ENCODE data around the gene DCAF17.

Gene DCAF17

DNA sequence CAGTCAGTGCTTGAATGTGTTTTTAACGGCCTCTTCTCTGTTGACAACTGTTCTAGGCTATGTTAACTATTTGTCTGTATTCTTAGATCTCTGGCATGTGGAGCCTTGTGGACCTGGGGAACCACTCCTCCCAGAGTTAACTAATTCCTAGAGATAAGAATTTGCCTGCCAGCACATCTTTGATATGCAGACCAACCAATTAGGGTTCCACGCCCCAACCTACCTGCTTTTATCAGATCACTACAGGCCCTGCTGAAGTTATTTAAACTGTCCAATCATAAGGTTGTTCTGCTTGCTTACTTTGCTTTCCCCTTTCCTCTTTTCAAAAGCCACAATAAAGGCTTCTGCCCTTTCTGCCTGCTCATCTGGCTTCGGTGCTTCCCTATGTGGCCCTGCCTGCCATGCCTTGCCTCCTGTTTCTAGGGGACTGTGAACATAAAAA, 79.7 kb downstream of the DCAF17 start:
- TF ChIP-seq TOX (CRISPR knock-in tag; IDR thresholded peaks at IDR 0.05; ENCODE audit: borderline replicate concordance) (no peak), RARB (CRISPR knock-in tag; IDR thresholded peaks at IDR 0.05) (no peak), GLIS3 (CRISPR knock-in tag; IDR thresholded peaks at IDR 0.05) (no peak), ZFP3 (CRISPR knock-in tag; IDR thresholded peaks at IDR 0.05) (no peak), ISL1 (CRISPR knock-in tag; IDR thresholded peaks at IDR 0.05) (no peak), ZNF565 (CRISPR knock-in tag; conservative IDR thresholded peaks at IDR 0.05; ENCODE audit: low read depth) (no peak), ZC3H10 (CRISPR knock-in tag; IDR thresholded peaks at IDR 0.05) (no peak)
- TF ChIP-seq, protein P1, sequence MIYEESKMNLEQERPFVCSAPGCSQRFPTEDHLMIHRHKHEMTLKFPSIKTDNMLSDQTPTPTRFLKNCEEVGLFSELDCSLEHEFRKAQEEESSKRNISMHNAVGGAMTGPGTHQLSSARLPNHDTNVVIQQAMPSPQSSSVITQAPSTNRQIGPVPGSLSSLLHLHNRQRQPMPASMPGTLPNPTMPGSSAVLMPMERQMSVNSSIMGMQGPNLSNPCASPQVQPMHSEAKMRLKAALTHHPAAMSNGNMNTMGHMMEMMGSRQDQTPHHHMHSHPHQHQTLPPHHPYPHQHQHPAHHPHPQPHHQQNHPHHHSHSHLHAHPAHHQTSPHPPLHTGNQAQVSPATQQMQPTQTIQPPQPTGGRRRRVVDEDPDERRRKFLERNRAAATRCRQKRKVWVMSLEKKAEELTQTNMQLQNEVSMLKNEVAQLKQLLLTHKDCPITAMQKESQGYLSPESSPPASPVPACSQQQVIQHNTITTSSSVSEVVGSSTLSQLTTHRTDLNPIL (CRISPR knock-in tag; IDR thresholded peaks at IDR 0.05; ENCODE audit: low read depth), result no peak
- TF ChIP-seq, protein P2, sequence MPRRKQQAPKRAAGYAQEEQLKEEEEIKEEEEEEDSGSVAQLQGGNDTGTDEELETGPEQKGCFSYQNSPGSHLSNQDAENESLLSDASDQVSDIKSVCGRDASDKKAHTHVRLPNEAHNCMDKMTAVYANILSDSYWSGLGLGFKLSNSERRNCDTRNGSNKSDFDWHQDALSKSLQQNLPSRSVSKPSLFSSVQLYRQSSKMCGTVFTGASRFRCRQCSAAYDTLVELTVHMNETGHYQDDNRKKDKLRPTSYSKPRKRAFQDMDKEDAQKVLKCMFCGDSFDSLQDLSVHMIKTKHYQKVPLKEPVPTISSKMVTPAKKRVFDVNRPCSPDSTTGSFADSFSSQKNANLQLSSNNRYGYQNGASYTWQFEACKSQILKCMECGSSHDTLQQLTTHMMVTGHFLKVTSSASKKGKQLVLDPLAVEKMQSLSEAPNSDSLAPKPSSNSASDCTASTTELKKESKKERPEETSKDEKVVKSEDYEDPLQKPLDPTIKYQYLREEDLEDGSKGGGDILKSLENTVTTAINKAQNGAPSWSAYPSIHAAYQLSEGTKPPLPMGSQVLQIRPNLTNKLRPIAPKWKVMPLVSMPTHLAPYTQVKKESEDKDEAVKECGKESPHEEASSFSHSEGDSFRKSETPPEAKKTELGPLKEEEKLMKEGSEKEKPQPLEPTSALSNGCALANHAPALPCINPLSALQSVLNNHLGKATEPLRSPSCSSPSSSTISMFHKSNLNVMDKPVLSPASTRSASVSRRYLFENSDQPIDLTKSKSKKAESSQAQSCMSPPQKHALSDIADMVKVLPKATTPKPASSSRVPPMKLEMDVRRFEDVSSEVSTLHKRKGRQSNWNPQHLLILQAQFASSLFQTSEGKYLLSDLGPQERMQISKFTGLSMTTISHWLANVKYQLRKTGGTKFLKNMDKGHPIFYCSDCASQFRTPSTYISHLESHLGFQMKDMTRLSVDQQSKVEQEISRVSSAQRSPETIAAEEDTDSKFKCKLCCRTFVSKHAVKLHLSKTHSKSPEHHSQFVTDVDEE (CRISPR knock-in tag; IDR thresholded peaks at IDR 0.05), result no peak
- no peak for ATAC-seq

DNA sequence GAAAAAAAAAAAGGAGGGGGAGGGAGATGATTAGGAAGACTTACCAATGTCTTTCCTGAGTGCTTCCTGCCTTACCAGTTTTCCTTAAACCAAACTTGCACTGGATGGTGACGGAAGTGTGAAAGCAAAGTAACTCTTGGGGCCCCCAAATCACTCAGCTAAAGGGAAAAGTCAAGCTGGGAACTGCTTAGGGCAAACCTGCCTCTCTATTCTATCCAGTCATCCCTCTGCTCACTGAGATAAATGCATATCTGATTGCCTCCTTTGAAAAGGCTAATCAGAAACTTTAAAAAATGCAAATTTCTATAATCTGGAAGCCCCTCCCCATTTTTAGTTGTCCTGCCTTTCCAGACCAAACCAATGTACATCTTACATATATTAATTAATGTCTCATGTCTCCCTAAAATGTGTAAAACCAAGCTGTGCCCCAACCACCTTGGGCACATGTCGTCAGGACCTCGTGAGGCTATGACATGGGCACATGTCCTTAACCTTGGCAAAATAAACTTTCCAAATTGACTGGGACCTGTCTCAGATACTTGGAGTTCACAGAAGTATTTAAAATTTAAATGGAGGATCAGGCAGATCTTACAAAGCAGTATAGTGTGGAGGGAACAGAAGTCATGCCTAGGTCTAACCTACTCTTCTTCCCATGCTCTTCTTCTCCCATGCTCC, 81.0 kb downstream of the DCAF17 start:
- TF ChIP-seq PPARA (CRISPR knock-in tag; IDR thresholded peaks at IDR 0.05; ENCODE audit: borderline replicate concordance) (no peak), SNAI2 (CRISPR knock-in tag; IDR thresholded peaks at IDR 0.05) (no peak), ZC3H10 (CRISPR knock-in tag; IDR thresholded peaks at IDR 0.05) (no peak), TOX (CRISPR knock-in tag; IDR thresholded peaks at IDR 0.05; ENCODE audit: borderline replicate concordance) (no peak), ZNF565 (CRISPR knock-in tag; conservative IDR thresholded peaks at IDR 0.05; ENCODE audit: low read depth) (no peak), OSR1 (CRISPR knock-in tag; IDR thresholded peaks at IDR 0.05) (no peak), ISL1 (CRISPR knock-in tag; IDR thresholded peaks at IDR 0.05) (no peak), RARB (CRISPR knock-in tag; IDR thresholded peaks at IDR 0.05) (no peak), GLIS3 (CRISPR knock-in tag; IDR thresholded peaks at IDR 0.05) (no peak), ESRRG (CRISPR knock-in tag; IDR thresholded peaks at IDR 0.05) (no peak), ZNF8 (CRISPR knock-in tag; IDR thresholded peaks at IDR 0.05) (no peak), ZFP30 (CRISPR knock-in tag; IDR thresholded peaks at IDR 0.05) (no peak), TCF4 (CRISPR knock-in tag; IDR thresholded peaks at IDR 0.05; ENCODE audit: borderline replicate concordance) (no peak)
- TF ChIP-seq, protein P3, sequence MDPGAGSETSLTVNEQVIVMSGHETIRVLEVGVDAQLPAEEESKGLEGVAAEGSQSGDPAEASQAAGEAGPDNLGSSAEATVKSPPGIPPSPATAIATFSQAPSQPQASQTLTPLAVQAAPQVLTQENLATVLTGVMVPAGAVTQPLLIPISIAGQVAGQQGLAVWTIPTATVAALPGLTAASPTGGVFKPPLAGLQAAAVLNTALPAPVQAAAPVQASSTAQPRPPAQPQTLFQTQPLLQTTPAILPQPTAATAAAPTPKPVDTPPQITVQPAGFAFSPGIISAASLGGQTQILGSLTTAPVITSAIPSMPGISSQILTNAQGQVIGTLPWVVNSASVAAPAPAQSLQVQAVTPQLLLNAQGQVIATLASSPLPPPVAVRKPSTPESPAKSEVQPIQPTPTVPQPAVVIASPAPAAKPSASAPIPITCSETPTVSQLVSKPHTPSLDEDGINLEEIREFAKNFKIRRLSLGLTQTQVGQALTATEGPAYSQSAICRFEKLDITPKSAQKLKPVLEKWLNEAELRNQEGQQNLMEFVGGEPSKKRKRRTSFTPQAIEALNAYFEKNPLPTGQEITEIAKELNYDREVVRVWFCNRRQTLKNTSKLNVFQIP (CRISPR knock-in tag; IDR thresholded peaks at IDR 0.05; ENCODE audit: borderline replicate concordance, low read depth), result no peak
- TF ChIP-seq, protein P2 (CRISPR knock-in tag; IDR thresholded peaks at IDR 0.05), result no peak
- no peak for ATAC-seq

DNA sequence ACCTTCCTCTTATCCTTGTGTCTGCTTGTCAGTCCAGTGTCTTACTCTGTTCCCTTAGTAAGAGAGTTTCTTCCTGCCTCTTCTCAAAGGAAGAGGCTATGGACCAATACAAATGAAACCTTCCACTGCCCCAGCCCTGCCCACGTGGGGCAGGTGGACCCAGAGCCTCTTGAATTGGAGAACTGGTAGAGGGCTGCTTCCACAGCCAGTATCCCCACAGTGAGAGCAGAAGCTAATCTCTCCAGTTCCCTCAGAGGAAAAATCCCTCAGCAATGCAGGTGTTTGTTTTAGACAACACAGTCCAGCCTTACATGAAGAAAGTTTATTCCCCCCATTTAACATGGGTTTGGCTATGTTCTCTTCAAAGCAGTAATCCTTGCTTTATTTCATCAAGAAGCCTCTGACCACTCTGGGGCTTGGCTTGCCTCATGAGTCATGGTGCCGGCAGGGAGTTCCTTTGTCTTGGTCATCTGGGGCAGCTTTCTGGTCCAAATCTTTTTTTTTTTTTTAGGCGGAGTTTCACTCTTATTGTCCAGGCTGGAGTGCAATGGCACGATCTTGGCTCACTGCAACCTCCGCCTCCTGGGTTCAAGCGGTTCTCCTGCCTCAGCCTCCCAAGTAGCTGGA, 81.8 kb downstream of the DCAF17 start:
- peak; percentile 66 for ATAC-seq
- TF ChIP-seq ARNTL (CRISPR knock-in tag; IDR thresholded peaks at IDR 0.05; ENCODE audit: borderline replicate concordance, low read depth) (no peak), ZNF70 (CRISPR knock-in tag; IDR thresholded peaks at IDR 0.05) (no peak), BACH2 (CRISPR knock-in tag; IDR thresholded peaks at IDR 0.05; ENCODE audit: borderline replicate concordance) (no peak), ZFP3 (CRISPR knock-in tag; IDR thresholded peaks at IDR 0.05) (no peak), ZNF565 (CRISPR knock-in tag; conservative IDR thresholded peaks at IDR 0.05; ENCODE audit: low read depth) (no peak), ISL1 (CRISPR knock-in tag; IDR thresholded peaks at IDR 0.05) (no peak), OSR1 (CRISPR knock-in tag; IDR thresholded peaks at IDR 0.05) (no peak)
- TF ChIP-seq, protein P2 (CRISPR knock-in tag; IDR thresholded peaks at IDR 0.05), result no peak
- TF ChIP-seq, protein P3 (CRISPR knock-in tag; IDR thresholded peaks at IDR 0.05; ENCODE audit: borderline replicate concordance, low read depth), result no peak
- TF ChIP-seq, protein P4, sequence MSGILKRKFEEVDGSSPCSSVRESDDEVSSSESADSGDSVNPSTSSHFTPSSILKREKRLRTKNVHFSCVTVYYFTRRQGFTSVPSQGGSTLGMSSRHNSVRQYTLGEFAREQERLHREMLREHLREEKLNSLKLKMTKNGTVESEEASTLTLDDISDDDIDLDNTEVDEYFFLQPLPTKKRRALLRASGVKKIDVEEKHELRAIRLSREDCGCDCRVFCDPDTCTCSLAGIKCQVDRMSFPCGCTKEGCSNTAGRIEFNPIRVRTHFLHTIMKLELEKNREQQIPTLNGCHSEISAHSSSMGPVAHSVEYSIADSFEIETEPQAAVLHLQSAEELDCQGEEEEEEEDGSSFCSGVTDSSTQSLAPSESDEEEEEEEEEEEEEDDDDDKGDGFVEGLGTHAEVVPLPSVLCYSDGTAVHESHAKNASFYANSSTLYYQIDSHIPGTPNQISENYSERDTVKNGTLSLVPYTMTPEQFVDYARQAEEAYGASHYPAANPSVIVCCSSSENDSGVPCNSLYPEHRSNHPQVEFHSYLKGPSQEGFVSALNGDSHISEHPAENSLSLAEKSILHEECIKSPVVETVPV (CRISPR knock-in tag; IDR thresholded peaks at IDR 0.05), result no peak
